Colonic mucosa (tissue), 4 donors: ENCODE measurements around the gene MLLT1. TPM values are rescaled to one million over a fixed set of nuclear protein-coding genes. Genes with fewer than 3 reads are reported as not detected.

ENCODE experiments used
- DNase-seq: peaks from one replicate; pipeline ENCODE4 v3.0.0-alpha.2; 2020
- H3K27ac ChIP-seq: fragments of 200-600 bp; one replicate; pipeline ENCODE4 v1.8.0; 2021
- H3K27me3 ChIP-seq: fragments of 200-600 bp; one replicate; pipeline ENCODE4 v1.8.0; 2021
- H3K36me3 ChIP-seq: fragments of 200-600 bp; one replicate; pipeline ENCODE4 v1.8.0; 2021
- H3K4me1 ChIP-seq: fragments of 200-600 bp; one replicate; pipeline ENCODE4 v1.8.0; 2021; ENCODE audit warnings: mild to moderate bottlenecking
- H3K4me3 ChIP-seq: fragments of 200-600 bp; one replicate; pipeline ENCODE4 v1.8.0; 2021
- H3K9ac ChIP-seq, 2 donors: one replicate each; pipeline ENCODE4 v1.7.0; 2013; ENCODE audit warnings: control low read depth in 2 of 2, low read depth in 2 of 2, low read length in 2 of 2
- H3K9me3 ChIP-seq: fragments of 200-600 bp; one replicate; pipeline ENCODE4 v1.8.0; 2021
- CTCF ChIP-seq: fragments of 200-600 bp; IDR thresholded peaks from one replicate; pipeline ENCODE4 v1.8.0; 2022; ENCODE audit warnings: antibody characterized with exemption, mild to moderate bottlenecking
- intact Hi-C: fragments of 100-400 bp; cut with DNase I; formaldehyde crosslinking; loops from one replicate; pipeline ENCODE4 v1.14.1; 2022
- total RNA-seq, 2 donors: library from RNA; stranded (reverse); fragmentation: NEBNext Ultra II Directional in 1 of 2; extraction: Animal tissue kit (Norgen Biotek cat#: 25700) in 1 of 2; gene quantifications; one replicate each; pipeline ENCODE4 v1.2.1, GENCODE V29; 2021
- donor health status: healthy.
- donor health status: DM: no; HTN: no; CAD: no.
- donor health status: DM: no; HTN: no; CAD: no.

The MLLT1 gene
- total RNA-seq, 2 donors from 2014 or later = 26.4 to 59.2 TPM

- no peaks in the 10 kb centered on the region for H3K27me3 ChIP-seq
- no peak overlapping the region for H3K9ac ChIP-seq
- H3K9me3 ChIP-seq = no peaks in the 10 kb centered on the region
- no peaks in the 10 kb centered on the region for H3K36me3 ChIP-seq
- intact Hi-C loops = no loop called here
- TF ChIP-seq CTCF = no peak
- H3K27ac ChIP-seq = no peak overlapping the region
- DNase-seq = no peak
- H3K4me3 ChIP-seq = no peak overlapping the region
- no peaks in the 10 kb centered on the region for H3K4me1 ChIP-seq
These were observed 75.6 kb downstream of the MLLT1 start for GRCh38 chr19:6204212-6204611.

DNA sequence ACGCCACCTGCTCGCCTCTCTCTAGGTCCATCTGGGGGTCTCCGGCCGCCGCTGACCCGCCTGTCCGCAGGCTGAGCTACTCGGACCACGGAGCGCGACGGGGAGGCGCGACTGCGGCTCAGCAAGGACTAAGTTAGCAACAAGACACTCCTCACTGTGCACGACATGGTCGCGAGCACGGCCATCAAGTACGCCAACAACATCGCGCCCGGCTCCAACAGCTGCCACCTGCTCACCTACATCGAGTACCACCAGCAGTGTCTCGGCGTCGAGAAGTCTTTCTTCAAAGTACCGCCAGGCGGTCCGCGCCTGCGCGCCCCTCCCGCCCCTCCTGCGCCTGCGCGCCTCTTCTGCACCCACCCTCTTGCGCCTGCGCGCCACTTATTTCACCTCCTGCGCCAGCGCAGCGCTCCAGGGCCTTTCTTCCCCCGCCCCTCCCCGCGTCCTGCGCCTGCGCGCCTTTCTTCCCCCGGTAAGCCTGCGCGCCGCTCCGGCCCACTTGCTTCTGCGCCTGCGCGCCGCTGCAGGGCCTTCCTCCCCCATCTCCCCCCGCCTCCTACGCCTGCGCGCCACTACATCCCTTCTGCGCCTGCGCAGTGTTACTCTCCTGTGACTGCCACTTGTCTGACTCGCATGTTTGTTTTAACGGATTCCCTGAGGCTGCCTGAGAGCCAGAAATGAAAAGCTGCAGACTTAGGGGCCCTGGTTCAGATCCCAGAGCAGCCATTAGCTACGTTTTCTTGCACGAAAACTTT, 80.4 kb downstream of the MLLT1 start:
- Histone ChIP-seq H3K9ac (peak overlapping the region; percentile 81 to 90), H3K27me3 (no peaks in the 10 kb centered on the region), H3K27ac (peak overlapping the region; percentile 65), H3K4me1 (peaks cover 4% of the 10 kb centered on the region), H3K4me3 (peak overlapping the region; percentile 74), H3K36me3 (no peaks in the 10 kb centered on the region), H3K9me3 (no peaks in the 10 kb centered on the region)
- DNase-seq = peak; percentile 98
- TF ChIP-seq CTCF = no peak
- intact Hi-C loops = no loop called here

DNA sequence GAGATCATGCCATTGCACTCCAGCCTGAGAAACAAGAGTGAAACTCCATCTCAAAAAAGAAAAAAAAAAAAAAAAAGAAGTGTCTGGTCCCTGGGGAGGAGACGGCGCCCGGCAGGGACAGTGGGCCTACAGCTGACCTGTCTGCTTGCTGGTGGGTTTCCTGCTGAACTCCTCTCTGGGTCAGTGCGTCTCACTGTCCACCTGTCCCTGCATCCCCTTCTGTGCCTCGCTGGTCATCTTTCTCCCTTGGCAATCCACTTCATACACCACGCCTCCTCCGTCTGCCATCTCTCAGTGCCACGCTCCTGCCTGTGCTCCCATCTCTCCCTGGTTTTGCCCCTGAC, 80.9 kb downstream of the MLLT1 start:
- Histone ChIP-seq H3K36me3 (no peaks in the 10 kb centered on the region), H3K4me1 (peaks cover 4% of the 10 kb centered on the region), H3K27me3 (no peaks in the 10 kb centered on the region), H3K27ac (no peak overlapping the region), H3K9me3 (no peaks in the 10 kb centered on the region), H3K4me3 (peak overlapping the region; percentile 74), H3K9ac (peak overlapping the region; percentile 81 to 90)
- intact Hi-C loops = no loop called here
- TF ChIP-seq CTCF = no peak
- DNase-seq = no peak

GRCh38 chr19:6196361-6196760, 83.4 kb downstream of the MLLT1 start:
- TF ChIP-seq CTCF = no peak
- Histone ChIP-seq H3K4me3 (no peak overlapping the region), H3K27me3 (no peaks in the 10 kb centered on the region), H3K9ac (no peak overlapping the region), H3K9me3 (no peaks in the 10 kb centered on the region), H3K27ac (no peak overlapping the region), H3K4me1 (peaks cover 4% of the 10 kb centered on the region), H3K36me3 (no peaks in the 10 kb centered on the region)
- DNase-seq = no peak
- intact Hi-C loops = no loop called here

DNA sequence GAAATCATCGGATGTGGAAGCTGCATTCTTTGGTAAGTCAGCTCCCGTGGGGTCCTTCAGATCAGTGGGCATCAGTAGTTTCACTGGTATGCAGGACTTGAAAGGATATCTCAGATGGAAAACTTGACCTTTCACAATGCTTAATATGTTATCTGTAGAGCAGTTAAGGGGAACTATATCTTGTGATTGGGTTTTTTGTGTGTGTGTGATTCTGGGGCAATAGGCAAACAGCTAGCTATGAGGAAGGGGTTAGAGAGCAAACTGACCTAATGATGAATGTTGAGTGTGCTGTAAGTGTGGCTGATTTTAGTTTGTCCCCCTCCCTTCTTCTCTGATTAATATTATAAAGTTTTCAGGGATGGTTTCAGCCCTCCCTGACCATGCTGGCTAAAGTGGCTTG, 91.0 kb downstream of the MLLT1 start:
- Histone ChIP-seq H3K4me3 (no peak overlapping the region), H3K9ac (no peak overlapping the region), H3K27ac (no peak overlapping the region), H3K36me3 (no peaks in the 10 kb centered on the region), H3K27me3 (no peaks in the 10 kb centered on the region), H3K4me1 (no peaks in the 10 kb centered on the region), H3K9me3 (no peaks in the 10 kb centered on the region)
- no peak for TF ChIP-seq CTCF
- no peak for DNase-seq
- intact Hi-C loops = no loop called here
